Spleen (tissue), 7 donors: Measurements from ENCODE around the gene OGFRL1.

Source experiments
- CTCF ChIP-seq, 11 experiments: fragments of 200-600 bp in 7 of 11; fragments of 450-650 bp in 4 of 11; sonication (generic) in 4 of 11; IDR thresholded peaks in 8 of 11; conservative IDR thresholded peaks in 3 of 11; 1 replicate in 7 of 11; 2 replicates in 4 of 11; pipeline versions ENCODE4 v1.4.0 to v1.8.0; 2016 to 2021; ENCODE audit warnings: antibody characterized with exemption in 11 of 11, inconsistent platforms in 4 of 11, mild to moderate bottlenecking in 1 of 11
- POLR2A ChIP-seq, 3 donors: fragments of 450-650 bp; IDR thresholded peaks; one replicate each; pipeline ENCODE4 v1.5.1; 2017; ENCODE audit warnings: antibody characterized with exemption in 3 of 3, mild to moderate bottlenecking in 1 of 3
- donor health status: DM: no; HTN: no; CAD: no; lungs with moderate emphysema.
- donor health status: DM: no; HTN: no; CAD: no.
- donor health status: DM: no; HTN: no; CAD: no.

GRCh38 chr6:71310261-71310660 lies 21.6 kb downstream of the OGFRL1 start:
- TF ChIP-seq CTCF (IDR thresholded peaks at IDR 0.05 in 8 of 11, conservative IDR thresholded peaks at IDR 0.05 in 3 of 11) (no peak), POLR2A (IDR thresholded peaks at IDR 0.05) (no peak)
